Measurements from ENCODE around the gene POM121L2.

Gene POM121L2

DNA sequence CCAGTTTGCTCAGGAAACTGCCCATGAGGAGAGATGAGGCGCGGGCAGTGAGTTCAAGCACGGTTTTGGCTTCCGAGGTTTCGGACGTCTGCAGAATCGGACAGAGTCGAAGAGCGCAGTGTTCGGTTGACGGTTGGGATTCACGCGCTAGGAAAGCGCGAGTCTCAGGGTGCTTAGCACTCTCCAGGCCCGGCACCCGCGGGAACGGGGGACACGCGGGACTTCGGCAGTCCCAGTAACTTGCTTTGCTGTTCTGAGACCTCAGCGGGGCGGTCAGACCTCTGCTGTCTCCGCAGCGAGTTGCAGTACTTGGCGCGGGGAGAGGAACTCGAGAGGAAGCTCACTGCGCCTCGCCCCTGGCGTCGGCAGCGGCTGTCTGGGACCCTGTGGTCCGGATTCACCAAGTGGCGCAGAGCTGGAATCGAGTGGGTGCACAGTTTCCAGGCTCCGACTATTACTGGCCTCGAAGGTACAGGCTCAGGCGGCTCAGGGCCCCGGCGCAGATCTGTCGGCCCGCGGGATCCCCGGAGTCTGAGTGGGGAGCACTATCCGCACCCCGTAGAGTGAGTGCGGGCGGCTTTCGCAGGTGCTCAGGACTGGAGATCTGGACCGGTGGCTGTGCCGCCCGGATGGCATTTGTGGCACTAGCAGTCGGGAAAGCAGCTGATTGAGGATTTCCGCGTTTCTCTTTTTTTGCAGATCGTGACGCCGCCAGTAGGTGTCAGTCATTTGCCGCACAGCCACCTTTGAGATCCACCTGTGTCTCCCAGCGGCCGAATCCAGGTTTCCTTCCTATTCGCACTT, at the start of gene POM121L2:
Gene POM121L2 (minus strand): TSS at position 128 of the 804 bp plus-strand sequence. CDS start 103 bp downstream, at position 25.
- H3K4me3 ChIP-seq (ENCODE audit: low read depth, low read length), result peak within 1 kb of the TSS; percentile 77
- H3K27ac ChIP-seq (ENCODE audit: low read depth, low read length), result no peak within 1 kb of the TSS
- peaks cover 53% of the 10 kb centered on the region for H3K27me3 ChIP-seq (ENCODE audit: control insufficient read depth, insufficient read depth, low read length)
- H3K4me1 ChIP-seq (ENCODE audit: control insufficient read depth, insufficient read depth, low read length), result no peaks in the 10 kb centered on the region
- peak within 1 kb of the TSS; percentile 27 for H3K9ac ChIP-seq (ENCODE audit: low read length)
- no peaks in the 10 kb centered on the region for H3K36me3 ChIP-seq (ENCODE audit: control insufficient read depth, insufficient read depth, low read length)
- peaks cover 4% of the 10 kb centered on the region; the same call in 1 of the 2 replicates for H3K9me3 ChIP-seq (ENCODE audit: control insufficient read depth, insufficient read depth, low read depth, low read length)

DNA sequence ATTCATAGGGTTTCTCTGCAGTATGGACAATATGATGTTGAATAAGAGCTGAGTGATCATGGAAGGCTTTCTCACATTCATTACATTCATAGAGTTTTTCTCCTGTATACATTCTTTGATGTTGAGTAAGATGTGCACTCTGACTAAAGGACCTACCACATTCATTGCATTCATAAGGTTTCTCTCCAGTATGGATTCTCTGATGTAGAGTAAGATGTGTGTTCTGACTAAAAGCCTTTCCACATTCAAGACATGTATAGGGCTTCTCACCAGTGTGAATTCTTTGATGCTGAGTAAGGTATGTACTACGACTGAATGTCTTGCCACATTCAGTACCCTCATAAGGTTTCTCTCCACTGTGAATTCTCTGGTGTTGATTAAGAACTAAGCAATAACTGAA, 47.2 kb upstream of the POM121L2 start:
- Histone ChIP-seq H3K4me3 (ENCODE audit: low read depth, low read length) (no peak overlapping the region), H3K9me3 (ENCODE audit: control insufficient read depth, insufficient read depth, low read depth, low read length) (peaks cover 74% of the 10 kb centered on the region)

DNA sequence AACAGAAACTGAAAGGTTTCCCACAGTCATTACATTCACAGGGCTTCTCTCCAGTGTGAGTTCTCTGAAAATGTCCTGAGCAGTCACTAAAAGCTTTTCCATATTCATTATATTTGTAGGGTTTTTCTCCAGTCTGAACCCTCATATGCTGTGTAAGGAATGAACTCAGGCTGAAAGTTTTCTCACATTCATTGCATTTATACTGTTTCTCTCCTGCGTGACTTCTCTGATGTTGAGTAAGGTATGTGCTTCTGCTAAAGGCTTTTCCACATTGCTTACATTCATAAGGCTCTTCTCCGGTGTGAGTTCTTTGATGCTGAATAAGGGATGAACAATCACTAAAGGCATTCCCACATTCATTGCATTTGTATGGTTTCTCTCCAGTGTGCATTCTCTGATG, 46.7 kb upstream of the POM121L2 start:
- Histone ChIP-seq H3K36me3 (ENCODE audit: control insufficient read depth, insufficient read depth, low read length) (peaks cover 48% of the 10 kb centered on the region), H3K27me3 (ENCODE audit: control insufficient read depth, insufficient read depth, low read length) (no peaks in the 10 kb centered on the region), H3K9ac (ENCODE audit: low read length) (no peak overlapping the region), H3K9me3 (ENCODE audit: control insufficient read depth, insufficient read depth, low read depth, low read length) (peaks cover 77% of the 10 kb centered on the region), H3K27ac (ENCODE audit: low read depth, low read length) (no peak overlapping the region), H3K4me3 (ENCODE audit: low read depth, low read length) (no peak overlapping the region), H3K4me1 (ENCODE audit: control insufficient read depth, insufficient read depth, low read length) (no peaks in the 10 kb centered on the region)

More for the DNA sequence above, 47.2 kb upstream of the POM121L2 start:
- no peak overlapping the region for H3K27ac ChIP-seq (ENCODE audit: low read depth, low read length)
- H3K36me3 ChIP-seq (ENCODE audit: control insufficient read depth, insufficient read depth, low read length), result peaks cover 50% of the 10 kb centered on the region
- H3K4me1 ChIP-seq (ENCODE audit: control insufficient read depth, insufficient read depth, low read length), result no peaks in the 10 kb centered on the region
- no peak overlapping the region for H3K9ac ChIP-seq (ENCODE audit: low read length)
- no peaks in the 10 kb centered on the region for H3K27me3 ChIP-seq (ENCODE audit: control insufficient read depth, insufficient read depth, low read length)

DNA sequence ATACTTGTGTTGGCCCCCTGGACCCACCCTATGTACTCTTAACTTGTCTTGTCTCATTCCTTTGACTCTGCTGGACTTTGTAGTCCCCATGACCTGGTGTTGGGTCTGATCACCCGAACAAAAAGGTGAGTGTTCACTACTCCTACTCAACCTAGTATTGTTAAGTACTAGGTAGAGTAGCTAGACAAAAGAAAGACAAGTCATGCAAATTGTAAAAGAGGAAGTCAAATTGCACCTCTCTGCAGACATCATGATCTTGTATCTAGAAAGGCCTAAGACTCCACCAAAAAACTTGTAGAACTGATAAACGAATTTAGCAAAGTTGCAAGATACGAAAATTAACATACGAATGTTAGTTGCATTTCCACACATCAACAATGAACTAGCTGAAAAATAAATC, 40.8 kb upstream of the POM121L2 start:
- no peaks in the 10 kb centered on the region for H3K27me3 ChIP-seq (ENCODE audit: control insufficient read depth, insufficient read depth, low read length)
- H3K4me3 ChIP-seq (ENCODE audit: low read depth, low read length), result no peak overlapping the region
- no peak overlapping the region for H3K9ac ChIP-seq (ENCODE audit: low read length)
- H3K36me3 ChIP-seq (ENCODE audit: control insufficient read depth, insufficient read depth, low read length), result no peaks in the 10 kb centered on the region
- no peak overlapping the region for H3K27ac ChIP-seq (ENCODE audit: low read depth, low read length)
- peaks cover 45% of the 10 kb centered on the region for H3K9me3 ChIP-seq (ENCODE audit: control insufficient read depth, insufficient read depth, low read depth, low read length)
- H3K4me1 ChIP-seq (ENCODE audit: control insufficient read depth, insufficient read depth, low read length), result no peaks in the 10 kb centered on the region

DNA sequence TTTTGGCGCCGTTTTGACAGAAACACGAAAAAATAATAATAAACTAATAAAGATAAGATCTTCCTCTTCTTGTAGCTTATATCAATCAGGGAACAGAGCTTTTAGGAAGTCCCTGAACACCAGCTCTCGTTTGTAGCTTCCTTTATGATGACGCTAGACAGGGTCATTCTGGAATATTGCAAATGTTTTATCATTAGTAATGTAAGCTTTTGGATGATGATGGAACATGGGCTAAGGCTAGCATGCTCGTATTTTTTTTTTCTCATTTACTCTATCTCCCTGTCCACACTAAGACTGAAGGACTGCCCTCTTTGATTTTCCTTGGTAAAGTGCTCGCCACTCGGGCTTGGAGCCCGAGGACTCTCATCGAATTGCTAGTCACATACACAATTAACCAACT, 22.1 kb upstream of the POM121L2 start:
- no peaks in the 10 kb centered on the region for H3K9me3 ChIP-seq (ENCODE audit: control insufficient read depth, insufficient read depth, low read depth, low read length)
- no peak overlapping the region for H3K27ac ChIP-seq (ENCODE audit: low read depth, low read length)
- H3K4me3 ChIP-seq (ENCODE audit: low read depth, low read length), result peak overlapping the region; percentile 90
- H3K4me1 ChIP-seq (ENCODE audit: control insufficient read depth, insufficient read depth, low read length), result no peaks in the 10 kb centered on the region
- H3K36me3 ChIP-seq (ENCODE audit: control insufficient read depth, insufficient read depth, low read length), result no peaks in the 10 kb centered on the region
- no peaks in the 10 kb centered on the region for H3K27me3 ChIP-seq (ENCODE audit: control insufficient read depth, insufficient read depth, low read length)
- H3K9ac ChIP-seq (ENCODE audit: low read length), result no peak overlapping the region

DNA sequence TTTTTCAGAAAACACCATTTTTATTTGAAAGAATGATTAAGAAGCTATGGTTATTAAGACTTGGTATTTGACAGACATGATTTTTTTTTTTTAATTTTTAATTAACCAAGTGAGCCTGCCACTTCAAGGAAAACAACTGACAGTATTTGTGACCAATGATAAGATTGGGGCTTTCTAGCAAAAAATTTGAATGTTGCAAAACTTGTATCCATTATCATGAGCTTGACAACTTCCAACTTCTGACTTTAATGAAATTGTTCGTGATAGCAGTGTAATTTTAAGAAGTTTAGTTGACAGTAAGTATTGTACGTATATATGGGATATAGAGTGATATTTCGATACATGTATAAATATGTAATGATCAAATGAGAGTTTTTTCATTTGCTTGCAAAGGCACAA, 21.6 kb upstream of the POM121L2 start:
- Histone ChIP-seq H3K9ac (ENCODE audit: low read length) (no peak overlapping the region), H3K36me3 (ENCODE audit: control insufficient read depth, insufficient read depth, low read length) (no peaks in the 10 kb centered on the region), H3K4me1 (ENCODE audit: control insufficient read depth, insufficient read depth, low read length) (no peaks in the 10 kb centered on the region), H3K27me3 (ENCODE audit: control insufficient read depth, insufficient read depth, low read length) (no peaks in the 10 kb centered on the region), H3K27ac (ENCODE audit: low read depth, low read length) (no peak overlapping the region), H3K4me3 (ENCODE audit: low read depth, low read length) (peak overlapping the region; percentile 90), H3K9me3 (ENCODE audit: control insufficient read depth, insufficient read depth, low read depth, low read length) (no peaks in the 10 kb centered on the region)

DNA sequence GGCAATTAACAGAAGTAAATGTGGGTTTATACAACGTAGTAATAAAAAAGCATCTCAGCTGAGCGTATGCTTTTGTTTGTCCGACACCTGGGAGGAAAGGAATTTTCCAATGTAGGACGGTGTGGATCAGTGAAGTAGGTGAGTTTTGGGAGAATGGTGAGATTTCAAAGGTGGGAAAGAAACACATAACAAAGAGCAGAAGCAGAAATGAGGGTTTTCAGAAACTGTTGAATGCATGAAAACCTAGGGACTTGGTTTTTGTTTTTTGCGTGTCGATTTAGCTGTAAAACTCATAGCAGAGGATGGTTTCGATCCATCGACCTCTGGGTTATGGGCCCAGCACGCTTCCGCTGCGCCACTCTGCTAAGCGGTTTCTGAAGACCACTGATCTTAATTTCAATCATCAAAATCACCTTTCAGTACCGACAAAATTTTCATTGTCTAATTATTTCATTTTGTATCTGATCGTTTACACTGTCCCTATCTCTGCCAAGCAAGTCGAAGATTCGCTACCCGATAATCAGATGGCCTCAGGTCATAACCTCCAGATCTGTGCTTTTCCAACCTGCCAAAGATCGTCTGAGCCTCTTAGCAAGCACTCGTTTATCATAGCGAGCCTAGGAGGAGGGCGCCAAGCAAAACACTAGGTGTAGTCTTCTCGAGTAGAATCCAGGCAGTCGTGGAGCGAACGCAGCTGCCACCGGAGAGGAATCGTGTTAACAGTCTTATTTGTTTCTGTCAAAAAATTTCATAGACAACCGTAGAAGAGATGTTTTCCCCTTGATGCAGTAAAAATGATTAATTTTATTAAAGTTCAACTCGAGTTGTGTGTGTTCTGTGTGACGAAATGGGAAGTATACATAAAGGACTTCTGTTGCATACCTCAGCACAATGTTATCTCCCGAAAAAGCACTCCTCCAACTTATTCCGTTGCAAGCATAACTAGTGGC, 20.9 kb upstream of the POM121L2 start:
- Histone ChIP-seq H3K4me1 (ENCODE audit: control insufficient read depth, insufficient read depth, low read length) (no peaks in the 10 kb centered on the region), H3K27ac (ENCODE audit: low read depth, low read length) (no peak overlapping the region), H3K36me3 (ENCODE audit: control insufficient read depth, insufficient read depth, low read length) (no peaks in the 10 kb centered on the region), H3K9me3 (ENCODE audit: control insufficient read depth, insufficient read depth, low read depth, low read length) (no peaks in the 10 kb centered on the region), H3K9ac (ENCODE audit: low read length) (peak overlapping the region; percentile 61), H3K27me3 (ENCODE audit: control insufficient read depth, insufficient read depth, low read length) (no peaks in the 10 kb centered on the region), H3K4me3 (ENCODE audit: low read depth, low read length) (peak overlapping the region; percentile 90)

DNA sequence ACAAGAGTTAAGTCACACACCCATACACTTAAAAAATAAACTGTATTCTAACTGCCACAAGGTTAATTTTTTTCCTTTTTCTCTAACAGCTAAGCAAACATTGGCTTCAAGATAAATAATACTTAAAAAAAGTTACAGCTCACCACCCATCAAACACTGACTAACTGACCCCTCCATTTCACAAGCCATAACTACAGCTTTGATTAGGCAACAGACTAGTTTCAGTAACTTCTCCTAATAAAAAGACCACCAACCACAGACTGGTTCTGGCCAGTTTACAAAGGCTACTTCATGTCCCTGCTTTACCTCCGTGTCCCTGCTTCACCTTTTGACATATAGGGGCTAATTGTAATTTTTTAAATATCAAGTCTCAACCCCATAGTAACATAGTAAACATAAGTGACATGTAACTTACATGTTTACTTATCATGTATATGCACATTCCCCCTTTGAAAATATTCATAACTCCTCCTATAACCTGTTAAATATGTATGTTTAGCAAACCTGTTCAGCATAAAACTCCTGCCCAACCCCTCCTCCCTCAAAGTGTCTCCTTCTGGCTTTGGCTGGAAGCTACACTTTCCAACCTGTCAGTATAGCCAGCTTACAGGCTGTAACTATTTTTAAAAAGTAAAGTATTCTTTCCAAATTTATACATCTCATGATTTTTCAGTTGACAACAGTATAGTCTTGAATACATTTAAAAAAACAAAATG, 15.1 kb upstream of the POM121L2 start:
- Histone ChIP-seq H3K4me3 (ENCODE audit: low read depth, low read length) (no peak overlapping the region), H3K4me1 (ENCODE audit: control insufficient read depth, insufficient read depth, low read length) (no peaks in the 10 kb centered on the region), H3K9me3 (ENCODE audit: control insufficient read depth, insufficient read depth, low read depth, low read length) (no peaks in the 10 kb centered on the region), H3K27me3 (ENCODE audit: control insufficient read depth, insufficient read depth, low read length) (no peaks in the 10 kb centered on the region), H3K36me3 (ENCODE audit: control insufficient read depth, insufficient read depth, low read length) (no peaks in the 10 kb centered on the region), H3K27ac (ENCODE audit: low read depth, low read length) (no peak overlapping the region), H3K9ac (ENCODE audit: low read length) (no peak overlapping the region)

DNA sequence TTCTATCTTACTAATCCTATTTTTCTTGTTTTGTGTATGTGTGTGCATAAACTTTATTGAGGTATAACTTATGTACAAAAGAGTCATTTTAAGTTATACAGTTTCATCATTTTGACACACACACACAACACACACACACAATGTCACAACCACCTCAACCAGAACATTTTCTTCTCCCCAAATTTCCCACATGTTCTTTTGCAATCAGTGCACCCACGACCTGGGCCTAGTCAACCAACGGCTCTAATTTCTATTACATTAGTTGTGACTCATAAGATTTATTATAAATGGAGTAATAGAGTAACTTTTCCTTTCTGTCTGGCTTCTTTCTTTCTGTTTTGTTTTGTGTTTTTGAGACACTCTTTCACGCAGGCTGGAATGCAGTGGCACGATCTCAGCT, 9.8 kb upstream of the POM121L2 start:
- Histone ChIP-seq H3K9me3 (ENCODE audit: control insufficient read depth, insufficient read depth, low read depth, low read length) (no peaks in the 10 kb centered on the region), H3K27ac (ENCODE audit: low read depth, low read length) (no peak overlapping the region), H3K4me3 (ENCODE audit: low read depth, low read length) (no peak overlapping the region), H3K4me1 (ENCODE audit: control insufficient read depth, insufficient read depth, low read length) (no peaks in the 10 kb centered on the region), H3K27me3 (ENCODE audit: control insufficient read depth, insufficient read depth, low read length) (no peaks in the 10 kb centered on the region), H3K36me3 (ENCODE audit: control insufficient read depth, insufficient read depth, low read length) (no peaks in the 10 kb centered on the region), H3K9ac (ENCODE audit: low read length) (no peak overlapping the region)

DNA sequence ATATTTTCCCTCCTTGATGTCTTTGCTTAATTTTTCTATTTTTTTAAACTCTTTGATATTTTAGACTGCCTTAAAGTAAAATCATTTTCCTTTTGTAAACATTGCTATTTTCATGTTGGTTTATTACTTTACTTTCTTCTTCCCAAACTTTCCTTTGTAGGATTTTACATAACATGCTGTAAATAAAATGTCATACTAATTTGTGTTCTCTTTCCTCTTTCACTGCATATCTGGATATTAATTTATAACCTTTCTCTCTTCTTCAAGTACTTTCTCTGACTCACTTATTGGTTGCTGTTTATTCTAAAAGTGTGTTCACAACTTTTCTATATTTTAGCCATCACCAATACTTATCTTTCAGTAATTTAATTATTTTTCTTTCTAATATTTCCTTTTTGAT, 9.3 kb upstream of the POM121L2 start:
- Histone ChIP-seq H3K27me3 (ENCODE audit: control insufficient read depth, insufficient read depth, low read length) (no peaks in the 10 kb centered on the region), H3K9me3 (ENCODE audit: control insufficient read depth, insufficient read depth, low read depth, low read length) (no peaks in the 10 kb centered on the region), H3K4me3 (ENCODE audit: low read depth, low read length) (no peak overlapping the region), H3K4me1 (ENCODE audit: control insufficient read depth, insufficient read depth, low read length) (no peaks in the 10 kb centered on the region), H3K9ac (ENCODE audit: low read length) (no peak overlapping the region), H3K27ac (ENCODE audit: low read depth, low read length) (no peak overlapping the region), H3K36me3 (ENCODE audit: control insufficient read depth, insufficient read depth, low read length) (no peaks in the 10 kb centered on the region)
